Measurements from ENCODE around the gene RYR3. TPM values are rescaled to one million over a fixed set of nuclear protein-coding genes. Genes with fewer than 3 reads are reported as not detected.

The RYR3 gene
- polyA plus RNA-seq, 1 donor (not counting 4 experiments of a cell fraction or from before 2014, with no cell fraction given), result 0.04 TPM

DNA sequence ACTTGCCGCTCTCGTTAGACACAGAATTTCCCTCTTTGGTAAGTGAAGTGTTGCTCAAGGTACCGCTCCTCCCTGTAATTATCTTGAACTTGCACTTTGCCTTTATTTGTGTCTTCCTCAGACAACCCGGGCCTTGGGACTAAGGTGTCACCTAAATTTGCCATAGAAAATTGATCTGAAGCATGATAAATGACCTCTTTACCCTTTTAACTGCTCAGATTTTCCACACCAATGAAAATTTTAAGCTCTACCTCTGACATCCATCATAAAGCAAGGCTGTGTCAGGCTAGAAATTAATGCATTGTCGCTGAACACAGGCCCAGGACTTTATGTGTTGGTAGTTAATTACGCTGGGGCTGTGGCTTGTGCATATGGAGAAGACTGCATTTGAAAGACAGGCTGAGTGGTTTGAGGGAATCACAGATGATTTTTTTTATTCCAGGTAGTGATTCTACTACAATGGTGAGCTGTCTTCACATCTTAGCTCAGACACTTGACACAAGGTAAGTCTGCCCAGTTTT lies 458.0 kb downstream of the RYR3 start:
- Histone ChIP-seq H4K20me1 (ENCODE audit: control insufficient read depth, extremely low read depth, insufficient read depth, low read length) (no peaks in the 10 kb centered on the region), H3K4me3 (ENCODE audit: control insufficient read depth in 2 of 3, extremely low read depth in 1 of 3, insufficient read depth in 2 of 3, low read depth in 1 of 3, low read length in 3 of 3) (no peak overlapping the region), H3K27me3 (ENCODE audit: control insufficient read depth, extremely low read depth, insufficient read depth, low read length) (no peaks in the 10 kb centered on the region), H3K9me1 (ENCODE audit: control insufficient read depth, extremely low read depth, insufficient read depth, low read length) (no peaks in the 10 kb centered on the region), H3K4me1 (ENCODE audit: control insufficient read depth, extremely low read depth, insufficient read depth, low read length) (no peaks in the 10 kb centered on the region), H3K9me3 (ENCODE audit: control insufficient read depth, low read depth, low read length) (no peaks in the 10 kb centered on the region), H3K9ac (ENCODE audit: control insufficient read depth, extremely low read depth, insufficient read depth, low read length) (no peak overlapping the region), H3K36me3 (ENCODE audit: control insufficient read depth in 2 of 2, extremely low read depth in 1 of 2, insufficient read depth in 2 of 2, low read length in 2 of 2) (no peaks in the 10 kb centered on the region), H3K4me2 (ENCODE audit: control insufficient read depth, extremely low read depth, insufficient read depth, low read depth, low read length) (no peak overlapping the region), H2AFZ (ENCODE audit: control insufficient read depth, low read length) (no peak overlapping the region), H3K79me2 (ENCODE audit: control insufficient read depth, insufficient read depth, low read length) (no peaks in the 10 kb centered on the region), H3K27ac (ENCODE audit: control insufficient read depth, insufficient read depth, low read length) (no peak overlapping the region)
- no peak for FAIRE-seq
- TF ChIP-seq EZH2 (IDR thresholded peaks at IDR 0.05; ENCODE audit: low read length), result no peak
- TF ChIP-seq, protein P1, sequence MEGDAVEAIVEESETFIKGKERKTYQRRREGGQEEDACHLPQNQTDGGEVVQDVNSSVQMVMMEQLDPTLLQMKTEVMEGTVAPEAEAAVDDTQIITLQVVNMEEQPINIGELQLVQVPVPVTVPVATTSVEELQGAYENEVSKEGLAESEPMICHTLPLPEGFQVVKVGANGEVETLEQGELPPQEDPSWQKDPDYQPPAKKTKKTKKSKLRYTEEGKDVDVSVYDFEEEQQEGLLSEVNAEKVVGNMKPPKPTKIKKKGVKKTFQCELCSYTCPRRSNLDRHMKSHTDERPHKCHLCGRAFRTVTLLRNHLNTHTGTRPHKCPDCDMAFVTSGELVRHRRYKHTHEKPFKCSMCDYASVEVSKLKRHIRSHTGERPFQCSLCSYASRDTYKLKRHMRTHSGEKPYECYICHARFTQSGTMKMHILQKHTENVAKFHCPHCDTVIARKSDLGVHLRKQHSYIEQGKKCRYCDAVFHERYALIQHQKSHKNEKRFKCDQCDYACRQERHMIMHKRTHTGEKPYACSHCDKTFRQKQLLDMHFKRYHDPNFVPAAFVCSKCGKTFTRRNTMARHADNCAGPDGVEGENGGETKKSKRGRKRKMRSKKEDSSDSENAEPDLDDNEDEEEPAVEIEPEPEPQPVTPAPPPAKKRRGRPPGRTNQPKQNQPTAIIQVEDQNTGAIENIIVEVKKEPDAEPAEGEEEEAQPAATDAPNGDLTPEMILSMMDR (optimal IDR thresholded peaks at IDR 0.05 in 1 of 3, IDR thresholded peaks at IDR 0.05 in 1 of 3, conservative IDR thresholded peaks at IDR 0.05 in 1 of 3; ENCODE audit: extremely low read depth in 1 of 3, insufficient read depth in 2 of 3, low read length in 3 of 3), result no peak
- DNase-seq (ENCODE audit: low read depth, low spot score), result no peak
- dilution Hi-C loops (cut with MboI; ENCODE audit: extremely low pct_ligation_motif_present, low sequenced_read_pairs), result no loop called here

DNA sequence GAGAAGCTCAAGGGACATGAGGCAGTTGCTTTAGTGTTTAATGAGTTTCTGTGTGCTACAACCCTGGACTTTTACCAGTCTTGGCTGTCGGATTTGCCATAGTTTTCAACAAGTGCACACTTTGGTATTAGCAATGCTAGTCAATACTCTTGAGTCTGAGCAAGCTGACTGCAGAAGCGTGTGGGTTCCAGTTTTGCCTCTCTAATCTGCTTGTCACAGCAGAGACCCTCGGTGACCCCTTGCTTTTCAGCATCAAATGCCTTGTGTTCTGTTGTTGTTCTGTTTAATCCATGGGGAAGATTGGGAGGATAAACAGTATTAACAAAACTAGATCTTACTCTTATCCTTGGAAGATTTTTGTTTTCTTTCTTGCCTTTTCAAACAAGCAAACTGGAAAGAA lies 463.2 kb downstream of the RYR3 start:
- Histone ChIP-seq H3K36me3 (ENCODE audit: control insufficient read depth in 2 of 2, extremely low read depth in 1 of 2, insufficient read depth in 2 of 2, low read length in 2 of 2) (no peaks in the 10 kb centered on the region), H2AFZ (ENCODE audit: control insufficient read depth, low read length) (no peak overlapping the region), H3K9me3 (ENCODE audit: control insufficient read depth, low read depth, low read length) (no peaks in the 10 kb centered on the region), H3K4me1 (ENCODE audit: control insufficient read depth, extremely low read depth, insufficient read depth, low read length) (no peaks in the 10 kb centered on the region), H3K79me2 (ENCODE audit: control insufficient read depth, insufficient read depth, low read length) (no peaks in the 10 kb centered on the region), H3K4me2 (ENCODE audit: control insufficient read depth, extremely low read depth, insufficient read depth, low read depth, low read length) (no peak overlapping the region), H3K9me1 (ENCODE audit: control insufficient read depth, extremely low read depth, insufficient read depth, low read length) (no peaks in the 10 kb centered on the region), H3K27ac (ENCODE audit: control insufficient read depth, insufficient read depth, low read length) (no peak overlapping the region), H3K9ac (ENCODE audit: control insufficient read depth, extremely low read depth, insufficient read depth, low read length) (no peak overlapping the region), H4K20me1 (ENCODE audit: control insufficient read depth, extremely low read depth, insufficient read depth, low read length) (no peaks in the 10 kb centered on the region), H3K27me3 (ENCODE audit: control insufficient read depth, extremely low read depth, insufficient read depth, low read length) (peaks cover 6% of the 10 kb centered on the region), H3K4me3 (ENCODE audit: control insufficient read depth in 2 of 3, extremely low read depth in 1 of 3, insufficient read depth in 2 of 3, low read depth in 1 of 3, low read length in 3 of 3) (no peak overlapping the region)
- TF ChIP-seq EZH2 (IDR thresholded peaks at IDR 0.05; ENCODE audit: low read length), result no peak
- TF ChIP-seq, protein P1 (optimal IDR thresholded peaks at IDR 0.05 in 1 of 3, IDR thresholded peaks at IDR 0.05 in 1 of 3, conservative IDR thresholded peaks at IDR 0.05 in 1 of 3; ENCODE audit: extremely low read depth in 1 of 3, insufficient read depth in 2 of 3, low read length in 3 of 3), result no peak
- FAIRE-seq (no peak), DNase-seq (ENCODE audit: low read depth, low spot score) (no peak)
- dilution Hi-C loops (cut with MboI; ENCODE audit: extremely low pct_ligation_motif_present, low sequenced_read_pairs), result no loop called here
